Nephron progenitor cell (in vitro differentiated cells): Measurements from ENCODE around the gene CD164L2.

ENCODE experiments used
- DNase-seq: peaks from one replicate; pipeline ENCODE4 v3.0.0; 2021
- H3K27ac Mint-ChIP-seq: 2 replicates; pipeline ENCODE4 v1.8.0; 2021; ENCODE audit warnings: mild to moderate bottlenecking, moderate library complexity, mixed read lengths
- H3K27me3 Mint-ChIP-seq: 2 replicates; pipeline ENCODE4 v1.8.0; 2021; ENCODE audit warnings: mild to moderate bottlenecking, low read depth, mixed read lengths; ENCODE audit not compliant: poor library complexity
- H3K36me3 Mint-ChIP-seq: 2 replicates; pipeline ENCODE4 v1.8.0; 2021; ENCODE audit warnings: low read depth, mixed read lengths
- H3K4me1 Mint-ChIP-seq: 2 replicates; pipeline ENCODE4 v1.8.0; 2021; ENCODE audit warnings: mixed read lengths
- H3K4me3 Mint-ChIP-seq: 2 replicates; pipeline ENCODE4 v1.8.0; 2021; ENCODE audit warnings: mild to moderate bottlenecking, moderate library complexity, mixed read lengths
- H3K9me3 Mint-ChIP-seq: 2 replicates; pipeline ENCODE4 v1.8.0; 2021; ENCODE audit warnings: mild to moderate bottlenecking, moderate library complexity, mixed read lengths
- CTCF ChIP-seq: fragments of 200-600 bp; sonication (generic); IDR thresholded peaks from 2 replicates; pipeline ENCODE4 v1.5.0; 2021; ENCODE audit warnings: antibody characterized with exemption

CD164L2 gene

DNA sequence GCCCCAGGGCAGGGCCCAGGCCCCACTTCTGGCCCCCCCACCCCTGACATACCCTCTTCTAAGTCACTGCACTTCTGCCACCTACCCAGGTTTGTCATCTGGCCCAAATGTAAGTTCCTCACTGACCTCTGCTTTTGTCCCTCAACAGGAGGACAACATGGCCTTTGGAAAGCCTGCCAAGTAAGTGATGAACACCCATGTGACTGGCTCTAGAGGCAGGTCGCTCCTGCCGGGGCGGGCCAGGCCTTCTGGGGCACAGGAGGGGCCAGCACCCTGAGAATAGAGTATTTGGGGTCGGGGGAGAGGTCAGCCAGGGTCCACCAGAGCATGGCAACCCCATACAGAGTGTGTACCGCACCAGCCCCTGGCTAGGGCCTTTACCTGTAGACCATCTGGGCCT is 51.2 kb downstream of the CD164L2 start:
- DNase-seq = no peak
- TF ChIP-seq CTCF = no peak
- Mint-ChIP-seq H3K27me3 (no peaks in the 10 kb centered on the region), H3K27ac (peak overlapping the region; percentile 75), H3K4me3 (no peak overlapping the region), H3K36me3 (peaks cover 42% of the 10 kb centered on the region), H3K4me1 (peaks cover 6% of the 10 kb centered on the region), H3K9me3 (no peaks in the 10 kb centered on the region)

- DNase-seq = no peak
- no peak overlapping the region for H3K27ac Mint-ChIP-seq
- TF ChIP-seq CTCF = no peak
These were observed 51.7 kb downstream of the CD164L2 start for GRCh38 chr1:27331426-27331825.

DNA sequence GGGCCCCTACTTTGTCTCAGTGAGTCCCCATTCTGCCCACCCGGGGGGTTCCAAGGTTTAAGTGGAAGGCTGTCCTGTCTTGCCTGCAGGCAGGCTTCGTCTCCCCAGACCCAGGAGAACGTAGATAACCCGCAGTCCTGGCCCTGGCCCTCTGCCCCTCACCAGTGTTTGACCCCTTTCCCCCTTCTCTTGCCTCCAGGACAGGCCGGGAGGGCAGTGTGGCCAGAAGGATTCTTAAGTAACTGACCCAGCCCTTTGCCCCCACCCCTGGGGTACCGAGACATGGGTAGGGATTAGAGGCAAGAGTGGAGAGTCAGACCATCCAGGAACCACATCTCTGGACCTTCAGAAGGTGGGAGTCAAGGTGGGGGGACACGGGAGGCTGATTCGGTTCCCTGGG is 52.3 kb downstream of the CD164L2 start:
- Mint-ChIP-seq H3K36me3 (peaks cover 39% of the 10 kb centered on the region), H3K27me3 (no peaks in the 10 kb centered on the region), H3K9me3 (no peaks in the 10 kb centered on the region), H3K27ac (peak overlapping the region; percentile 61), H3K4me1 (peaks cover 6% of the 10 kb centered on the region), H3K4me3 (no peak overlapping the region)
- no peak for DNase-seq
- TF ChIP-seq CTCF = no peak

More at GRCh38 chr1:27331426-27331825, 51.7 kb downstream of the CD164L2 start:
- no peak overlapping the region for H3K4me3 Mint-ChIP-seq
- no peaks in the 10 kb centered on the region for H3K27me3 Mint-ChIP-seq
- H3K36me3 Mint-ChIP-seq = peaks cover 37% of the 10 kb centered on the region
- H3K4me1 Mint-ChIP-seq = peaks cover 6% of the 10 kb centered on the region
- no peaks in the 10 kb centered on the region for H3K9me3 Mint-ChIP-seq
